Anterior cingulate cortex (tissue), 58 donors: ENCODE results near the gene PCDH9.
"Not testable (repeated sequence)": the region's sequence is repeated elsewhere in the genome, so short reads cannot be mapped to it uniquely, and the experiment has no call there.

Source experiments
- DNase-seq, 58 donors: peaks; one replicate each; lab custom pipeline; 2025; lab: John Stamatoyannopoulos, UW

PCDH9 gene

DNA sequence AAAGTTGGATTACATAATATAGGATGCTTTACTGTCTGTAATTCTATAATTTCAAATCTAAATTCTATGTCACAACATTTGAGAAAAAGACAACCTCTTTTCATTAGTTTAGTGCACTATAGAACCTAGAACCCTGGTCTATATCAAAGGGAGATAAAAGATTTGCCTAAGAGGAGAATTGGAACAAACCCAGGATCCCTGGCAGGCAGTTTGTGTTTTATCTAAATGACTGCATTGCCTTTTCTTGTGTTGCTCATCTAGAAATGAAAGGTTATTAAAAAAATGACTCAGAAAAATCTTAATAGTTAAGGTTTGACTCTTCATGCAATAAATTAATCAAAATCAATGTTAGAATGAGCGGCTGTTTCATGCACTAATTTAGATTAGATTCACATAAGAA lies 96.7 kb downstream of the PCDH9 start:
- DNase-seq: no peak

DNA sequence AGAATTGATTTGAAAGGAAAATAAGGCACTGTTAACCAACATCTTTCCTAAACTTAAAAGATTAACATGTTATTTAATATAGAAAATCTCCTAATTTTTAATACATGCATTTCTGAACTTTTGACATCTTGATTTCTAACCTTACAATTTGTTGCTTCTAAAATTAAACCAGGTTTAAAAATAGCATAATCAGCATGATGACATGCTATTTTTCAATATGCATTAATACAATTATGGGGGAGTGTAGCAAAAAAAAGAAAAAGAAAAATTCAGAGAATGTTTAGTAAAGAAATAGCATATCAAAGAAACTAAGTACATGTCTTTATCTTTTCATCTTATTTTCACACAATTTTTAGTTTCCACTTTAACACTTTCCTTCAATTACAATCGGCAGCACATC lies 98.7 kb downstream of the PCDH9 start:
- DNase-seq: no peak

DNA sequence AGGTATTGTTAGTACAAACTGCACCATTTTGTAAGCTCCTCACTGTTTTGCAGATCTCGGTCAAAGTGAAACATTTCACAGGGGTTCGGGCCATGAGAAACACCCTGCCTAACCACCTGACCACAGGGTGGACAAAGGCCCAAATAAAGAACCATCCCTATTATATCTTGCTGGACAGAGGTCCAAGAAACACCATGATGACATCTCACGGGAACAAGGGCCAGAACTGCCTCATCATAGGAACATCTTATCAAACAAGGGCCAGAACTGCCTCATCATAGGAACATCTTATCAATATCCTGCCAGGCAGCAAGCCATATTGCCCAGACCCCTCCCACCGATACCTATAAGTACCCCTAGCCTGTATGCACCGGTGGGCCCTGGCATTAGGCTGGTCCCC lies 99.7 kb downstream of the PCDH9 start:
- no peak for DNase-seq

DNA sequence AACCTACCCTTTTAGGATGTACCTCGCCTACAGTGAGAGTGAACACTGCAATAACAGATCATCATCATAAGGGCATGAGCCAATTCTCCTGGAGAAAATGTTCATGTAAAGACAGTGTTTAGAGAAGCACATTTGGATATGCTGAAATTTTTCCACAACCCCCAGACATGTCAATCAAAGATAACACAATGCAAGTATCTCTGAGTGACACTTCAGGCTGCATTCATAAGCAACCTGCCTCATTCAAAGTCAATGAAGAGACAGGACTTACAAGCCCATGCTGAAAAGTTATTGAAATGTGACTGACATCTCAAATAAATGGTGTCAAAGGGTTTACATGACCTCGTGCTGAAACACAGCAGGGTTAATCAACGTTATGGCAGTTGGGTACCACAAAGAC lies 102.0 kb downstream of the PCDH9 start:
- no peak for DNase-seq

DNA sequence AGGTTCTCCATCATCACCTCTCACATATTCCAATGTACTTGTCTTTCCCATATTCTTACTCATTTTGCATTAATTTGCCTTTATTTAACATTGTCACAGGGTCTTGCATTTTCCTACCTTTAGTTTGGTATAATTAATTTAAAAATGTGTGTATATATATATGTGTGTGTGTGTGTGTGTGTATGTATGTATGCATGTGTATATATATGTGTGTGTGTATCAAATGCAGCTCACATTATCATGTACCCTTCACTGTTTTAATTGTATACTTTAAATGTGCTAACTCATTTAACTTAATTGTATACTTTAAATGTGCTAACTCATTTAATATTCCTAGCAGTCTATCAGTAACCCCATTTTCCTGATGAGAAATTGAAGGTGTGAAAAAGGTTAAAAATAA lies 104.5 kb downstream of the PCDH9 start:
- no peak for DNase-seq

DNA sequence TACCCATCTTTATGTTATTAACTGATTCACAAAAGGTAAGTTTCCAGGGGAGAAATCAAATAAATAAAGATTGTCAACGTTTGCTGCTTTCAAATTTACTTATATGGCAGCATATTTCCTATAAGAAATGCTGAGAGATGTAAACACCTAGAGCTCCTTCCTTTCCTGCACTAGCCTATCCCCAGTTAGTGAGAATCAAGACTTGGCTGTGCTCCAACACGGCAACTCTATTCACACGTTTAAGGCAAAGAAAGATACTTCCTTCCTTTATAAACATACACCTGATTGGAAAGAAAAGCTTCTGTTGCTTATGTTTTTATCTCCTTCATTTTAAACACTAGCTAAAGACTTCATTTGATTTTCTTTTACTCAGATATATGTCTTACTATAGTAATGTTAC lies 107.0 kb downstream of the PCDH9 start:
- DNase-seq: peak in 1 of 58 donors; percentile 33

DNA sequence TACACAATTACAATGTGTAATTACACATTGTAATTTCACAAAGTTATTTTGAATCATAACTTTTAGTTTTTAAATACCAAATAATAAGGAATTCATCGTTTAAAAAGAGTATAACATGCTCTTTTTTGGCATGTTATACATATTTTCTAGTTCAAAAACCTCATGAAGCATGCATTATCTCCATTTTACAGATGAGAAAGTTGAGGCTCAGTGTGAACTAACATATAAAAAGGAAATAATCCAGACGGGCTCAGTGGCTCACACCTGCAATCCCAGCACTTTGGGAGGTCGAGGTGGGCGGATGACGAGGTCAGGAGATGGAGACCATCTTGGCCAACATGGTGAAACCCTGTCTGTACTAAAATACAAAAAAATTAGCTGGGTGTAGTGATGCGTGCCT lies 107.9 kb downstream of the PCDH9 start:
- DNase-seq: no peak

DNA sequence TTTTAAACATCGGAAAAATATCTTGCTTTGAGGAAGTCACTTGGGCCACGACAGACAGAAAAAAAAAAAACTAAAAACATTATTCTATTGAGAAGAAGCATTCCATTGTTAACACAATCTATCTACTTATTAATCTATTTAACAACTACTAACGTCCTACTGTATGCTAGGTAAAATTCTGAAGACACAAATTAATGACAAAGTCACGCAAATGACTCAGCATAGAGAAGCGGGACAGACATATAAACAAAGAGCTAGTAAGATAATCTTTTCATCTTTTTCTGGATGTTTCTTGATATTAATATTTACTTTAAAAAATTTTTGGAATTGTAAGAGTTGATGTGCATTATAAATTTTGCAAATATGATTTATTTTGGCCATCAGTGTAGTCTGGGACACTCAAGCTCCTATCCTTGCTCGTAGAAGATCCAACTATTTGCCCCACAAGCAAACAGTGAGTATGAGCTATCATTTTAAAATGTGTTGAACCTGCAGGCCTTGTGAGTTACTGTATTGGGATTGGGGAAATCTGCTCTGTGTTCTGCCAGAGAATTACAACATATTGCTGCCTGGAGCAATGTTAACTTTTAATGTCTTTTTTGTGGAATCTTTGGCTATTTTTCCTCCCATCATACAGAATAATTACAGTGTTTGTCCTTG lies 109.1 kb downstream of the PCDH9 start:
- DNase-seq: no peak

DNA sequence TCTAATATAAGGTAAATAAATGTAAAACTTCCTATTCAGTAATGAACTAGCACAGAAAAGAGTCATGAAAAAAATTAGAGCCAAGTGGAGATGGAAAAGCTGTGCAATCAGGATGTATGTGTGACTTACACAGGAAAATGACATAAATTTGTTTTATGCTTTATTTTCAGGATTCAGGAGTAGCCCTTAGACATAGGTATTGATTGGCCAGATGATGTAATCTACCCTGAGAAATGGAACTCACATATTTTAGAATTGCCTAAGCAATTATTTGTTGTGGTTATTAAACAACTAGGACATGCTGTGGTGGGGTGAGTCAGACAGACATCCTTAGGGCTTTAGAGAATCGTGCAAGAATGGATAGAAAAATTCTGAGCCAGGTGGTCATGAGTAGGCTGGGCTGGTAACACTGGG lies 110.6 kb downstream of the PCDH9 start:
- no peak for DNase-seq

DNA sequence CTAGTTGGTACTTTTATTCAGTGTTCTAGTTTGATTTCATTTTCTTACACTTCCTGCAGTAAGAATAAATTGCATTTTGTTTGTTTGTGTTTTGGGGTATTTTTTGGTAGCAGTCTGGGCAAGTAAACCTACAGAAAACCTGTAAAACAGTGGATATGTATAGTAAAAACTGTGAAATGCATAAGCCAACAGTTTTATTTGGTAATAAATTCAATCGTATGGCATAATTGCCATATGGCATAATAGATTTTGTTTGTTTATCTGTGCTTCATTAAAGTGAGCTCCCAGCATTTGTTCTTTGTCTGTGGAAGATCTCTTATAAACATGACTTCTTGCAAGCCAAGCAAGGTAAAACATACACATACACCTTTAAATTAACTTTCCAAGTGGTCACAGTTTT lies 111.9 kb downstream of the PCDH9 start:
- DNase-seq: no peak

DNA sequence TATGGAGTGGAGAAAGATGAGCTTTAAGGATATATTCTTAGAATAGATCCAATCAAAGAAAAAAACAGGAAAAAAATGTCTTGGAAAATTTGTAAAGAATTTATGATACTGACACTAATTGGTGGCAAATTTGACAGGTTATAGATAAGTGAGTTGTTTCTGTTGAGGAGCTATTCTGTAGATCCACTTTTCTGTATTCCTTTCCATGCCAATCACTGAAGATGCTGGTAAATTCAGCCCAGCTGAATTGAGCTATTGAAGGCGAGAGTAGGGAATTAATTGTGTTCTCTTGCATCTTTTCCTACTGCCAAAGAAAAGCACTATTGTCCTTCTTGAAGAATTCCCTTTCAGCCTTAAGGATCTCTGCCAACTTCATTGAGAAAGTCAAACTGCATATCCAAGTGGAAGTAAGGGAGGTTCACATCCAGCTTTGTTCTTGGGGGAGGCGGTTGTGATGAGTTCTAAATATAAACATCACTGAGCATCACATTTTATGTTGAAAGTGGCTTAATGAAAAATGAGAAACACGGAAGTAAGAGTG lies 113.1 kb downstream of the PCDH9 start:
- peak in 2 of 58 donors; percentile 28 to 77 for DNase-seq

DNA sequence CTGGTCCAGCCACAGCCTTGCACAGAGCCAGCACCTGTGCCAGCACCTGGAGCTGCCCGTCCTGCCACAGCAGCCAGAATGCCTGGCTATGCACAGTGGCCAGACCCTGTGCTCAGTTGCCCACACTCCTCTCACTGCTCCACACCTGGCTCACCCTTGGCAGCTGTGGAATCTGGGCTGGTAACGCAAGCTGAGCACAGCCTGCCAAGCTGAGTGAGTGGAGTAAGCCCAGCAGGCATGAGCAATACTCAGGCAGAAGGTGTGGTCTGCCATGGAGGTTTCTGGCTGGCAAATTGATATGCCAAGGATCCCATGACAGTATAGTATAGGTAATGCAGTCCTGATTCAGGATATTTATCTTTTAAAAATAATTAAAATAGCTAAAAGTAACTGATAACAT lies 122.2 kb downstream of the PCDH9 start:
- DNase-seq: no peak

DNA sequence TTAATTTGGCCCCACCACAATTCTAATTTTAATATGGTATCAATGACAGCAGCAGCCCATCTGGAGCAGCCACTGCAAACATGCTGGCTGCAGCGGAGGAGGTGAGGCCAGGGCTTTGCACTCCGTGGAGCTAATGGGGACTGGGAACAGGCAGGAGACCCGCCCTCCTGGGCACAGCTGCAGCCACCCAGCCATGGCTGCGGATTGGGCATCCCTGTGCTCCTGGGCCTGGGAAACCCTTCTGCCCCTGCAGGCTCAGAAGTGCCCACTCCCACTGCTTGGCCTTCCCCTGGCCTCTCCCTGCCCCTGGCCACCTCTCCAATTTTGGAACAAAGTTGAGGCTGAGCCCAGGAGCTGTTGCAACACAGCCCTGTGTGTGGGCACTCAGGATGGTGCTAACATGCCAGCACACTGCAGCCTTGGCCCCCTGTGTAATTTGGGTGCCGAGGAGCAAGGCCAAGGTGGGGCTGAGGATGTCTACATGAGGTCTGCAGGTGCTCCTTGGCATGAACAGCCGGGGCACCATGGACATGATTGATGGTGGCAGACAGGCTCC lies 123.6 kb downstream of the PCDH9 start:
- peak in 1 of 58 donors; percentile 7 for DNase-seq

DNA sequence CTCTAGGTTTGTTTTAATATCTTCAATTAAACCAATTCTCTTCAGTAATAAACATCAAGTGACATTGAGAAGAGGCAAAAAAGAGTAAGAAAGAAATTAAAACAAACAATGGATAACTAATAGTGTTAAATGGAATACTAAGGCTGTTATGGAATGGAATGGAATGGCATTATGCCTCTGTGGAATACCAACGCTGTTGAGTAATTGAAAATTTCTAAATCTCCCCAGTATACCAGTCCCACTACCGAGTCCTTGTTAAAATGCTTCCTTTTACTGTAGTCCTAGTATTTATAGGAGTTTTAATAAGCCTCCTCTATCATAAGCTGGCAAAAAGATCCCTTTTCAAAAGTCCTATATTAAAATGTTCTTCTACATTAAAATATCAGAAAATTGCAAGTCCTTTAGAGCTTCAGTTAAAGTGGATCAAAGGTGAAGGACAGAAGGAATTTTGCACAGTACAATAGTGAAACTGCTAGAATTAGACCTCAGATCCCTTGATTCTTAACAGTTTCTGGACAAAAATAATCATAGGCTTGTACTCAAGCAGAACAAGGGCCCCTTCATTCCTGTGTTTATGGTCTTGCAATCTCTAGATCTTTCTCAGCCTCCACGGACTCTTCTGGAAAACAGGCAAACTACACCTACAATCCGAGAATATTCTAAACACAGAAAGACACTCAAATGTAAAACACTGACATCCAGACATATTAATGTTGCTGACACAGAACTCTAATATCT lies 128.2 kb downstream of the PCDH9 start:
- peak in 10 of 58 donors; percentile 7 to 76 (median 33) for DNase-seq

DNA sequence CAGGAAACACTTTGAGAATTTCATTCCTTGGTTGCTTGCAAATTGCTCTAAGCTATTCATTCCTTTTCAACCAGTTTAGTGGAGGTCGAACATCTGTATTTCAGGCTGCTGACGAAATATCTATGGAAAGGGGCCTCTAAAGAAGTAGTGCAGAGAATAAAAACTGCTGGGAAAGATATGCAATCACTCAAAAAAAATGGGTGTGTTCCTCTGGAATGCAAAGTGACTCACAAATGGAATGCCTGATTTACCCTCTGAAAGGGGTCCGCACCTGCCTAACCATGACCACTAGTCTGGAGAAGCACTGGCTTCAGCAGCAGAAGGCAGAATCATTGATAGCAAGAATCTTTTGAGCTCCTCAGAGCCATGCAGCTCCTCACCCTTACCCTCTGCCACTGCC lies 129.4 kb downstream of the PCDH9 start:
- DNase-seq: peak in 1 of 58 donors; percentile 22

DNA sequence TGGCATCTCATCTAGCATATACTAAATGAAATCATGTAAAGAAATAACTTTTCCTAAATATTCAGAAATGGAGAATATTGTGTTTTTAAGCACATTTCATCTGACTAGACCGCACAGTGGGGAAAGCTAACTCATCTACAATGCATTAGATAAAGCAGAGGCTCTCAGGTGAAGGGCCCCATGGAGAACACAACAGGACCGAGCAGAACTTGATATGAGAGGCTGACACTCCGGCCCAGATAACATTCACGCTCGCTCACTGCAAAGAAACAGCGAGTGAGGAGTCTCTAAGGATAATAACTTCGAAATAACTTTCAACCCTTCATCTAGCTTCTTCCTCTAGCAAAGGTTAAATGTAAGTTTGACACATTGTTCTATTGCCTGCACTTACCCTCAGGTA lies 130.6 kb downstream of the PCDH9 start:
- DNase-seq: no peak

DNA sequence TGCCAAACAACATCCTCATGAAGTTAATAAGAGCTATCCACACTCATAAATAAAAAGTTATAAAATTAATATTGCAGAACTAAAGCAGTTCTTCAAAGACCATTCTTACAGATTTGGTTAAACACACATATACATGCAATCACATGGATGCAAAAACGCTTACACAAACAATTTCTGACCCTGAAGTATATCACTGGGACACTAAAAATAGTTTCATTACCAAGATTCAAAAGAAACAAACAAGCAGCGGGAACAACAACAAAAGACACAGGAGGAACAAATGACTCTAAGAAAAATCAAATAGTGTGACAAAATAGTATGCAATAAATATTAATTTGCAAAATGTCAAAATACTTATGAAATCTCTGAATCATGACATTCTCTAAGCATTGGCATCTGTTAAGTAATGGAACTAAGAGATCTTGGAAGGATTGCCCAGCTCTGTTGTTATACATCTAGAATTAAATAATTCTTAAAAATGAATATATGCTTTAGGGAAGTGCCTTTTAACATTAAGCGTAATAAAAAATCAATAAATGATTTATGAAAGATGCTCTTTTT lies 132.2 kb downstream of the PCDH9 start:
- no peak for DNase-seq

DNA sequence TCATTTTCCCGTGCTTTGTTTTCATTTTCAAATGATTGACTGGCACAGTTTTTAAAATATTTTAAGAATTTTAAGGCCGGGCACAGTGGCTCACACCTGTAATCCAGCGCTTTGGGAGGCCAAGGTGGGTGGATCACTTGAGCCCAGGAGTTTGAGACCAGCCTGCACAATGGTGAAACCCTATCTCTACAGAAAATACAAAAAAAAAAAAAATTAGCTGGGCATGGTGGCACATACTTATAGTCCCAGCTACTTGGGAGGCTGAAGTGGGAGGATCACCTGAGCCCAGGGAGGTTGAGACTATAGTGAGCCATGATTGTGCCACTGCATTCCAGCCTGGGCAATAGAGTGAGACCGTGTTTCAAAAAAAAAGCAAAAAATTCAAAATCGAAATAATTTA lies 133.2 kb downstream of the PCDH9 start:
- DNase-seq: not testable (repeated sequence)

DNA sequence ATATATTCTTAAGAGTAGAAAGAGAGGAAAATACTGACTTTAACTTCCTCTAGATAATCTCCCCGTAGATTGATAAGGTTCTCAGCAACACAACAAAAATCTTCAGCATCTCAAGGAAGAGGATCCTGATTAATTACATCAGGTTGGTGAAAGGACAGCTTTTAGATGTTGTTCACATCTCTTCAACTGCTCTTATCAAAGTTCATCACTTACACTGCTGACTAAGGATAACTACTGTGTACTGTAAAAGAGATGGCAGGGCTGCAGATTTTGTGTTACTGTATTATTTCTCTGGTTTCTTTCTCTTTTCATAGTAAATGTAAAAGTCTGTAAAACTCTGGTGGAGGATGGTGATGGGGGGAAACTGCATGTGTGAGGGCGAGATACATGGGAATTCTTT lies 133.7 kb downstream of the PCDH9 start:
- DNase-seq: no peak

DNA sequence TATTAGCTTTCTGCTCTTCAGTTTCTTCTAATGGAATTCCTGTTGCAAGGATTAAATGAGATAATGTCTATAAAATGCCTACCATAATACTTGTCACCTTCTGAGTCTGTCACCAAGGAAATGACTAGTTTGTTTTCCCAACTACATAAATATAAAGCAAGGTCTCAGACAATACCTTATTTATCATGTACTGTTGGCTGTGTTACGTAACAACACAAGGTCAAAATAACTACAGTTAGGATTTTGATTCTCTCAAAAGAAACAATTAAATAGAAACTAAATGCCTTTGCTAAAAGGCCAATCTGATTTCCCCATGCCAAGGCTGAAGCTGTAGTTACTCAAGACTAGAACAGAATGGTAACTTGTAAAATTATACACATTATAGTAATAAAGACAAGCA lies 134.5 kb downstream of the PCDH9 start:
- no peak for DNase-seq

DNA sequence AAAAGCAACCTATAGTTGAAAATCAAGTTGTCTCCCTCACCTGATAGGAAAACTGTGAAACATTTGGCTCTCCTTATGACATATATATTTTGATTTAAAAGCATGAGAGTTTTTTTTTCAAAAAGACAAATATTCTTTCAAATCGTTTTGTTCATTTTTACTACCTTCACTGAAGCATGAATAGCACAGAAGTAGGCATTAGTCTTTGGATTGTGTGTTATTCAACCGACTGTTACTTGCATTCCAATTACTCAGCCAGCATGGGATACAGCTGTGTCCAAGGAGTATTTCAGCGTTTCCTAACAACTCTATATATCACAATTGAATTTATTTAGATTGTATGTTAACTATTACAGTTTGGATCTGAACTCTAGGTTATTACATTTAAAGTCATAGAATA lies 135.2 kb downstream of the PCDH9 start:
- no peak for DNase-seq
